Spleen (tissue), 7 donors: ENCODE measurements around the gene FXYD4.
"Not testable (repeated sequence)": the region's sequence is repeated elsewhere in the genome, so short reads cannot be mapped to it uniquely, and the experiment has no call there.

Experiments
- POLR2A ChIP-seq, 3 donors: fragments of 450-650 bp; IDR thresholded peaks; one replicate each; pipeline ENCODE4 v1.5.1; 2017; ENCODE audit warnings: antibody characterized with exemption in 3 of 3, mild to moderate bottlenecking in 1 of 3
- POLR2AphosphoS5 ChIP-seq, 3 donors: sonication (generic); formaldehyde crosslinking; IDR thresholded peaks; one replicate each; pipeline ENCODE4 v1.5.1; 2017; ENCODE audit warnings: antibody characterized with exemption in 3 of 3
- TF ChIP-seq, protein P1 (sequence below), 11 experiments: fragments of 200-600 bp in 7 of 11; fragments of 450-650 bp in 4 of 11; sonication (generic) in 4 of 11; IDR thresholded peaks in 8 of 11; conservative IDR thresholded peaks in 3 of 11; 1 replicate in 7 of 11; 2 replicates in 4 of 11; pipeline versions ENCODE4 v1.4.0 to v1.8.0; 2016 to 2021; ENCODE audit warnings: antibody characterized with exemption in 11 of 11, inconsistent platforms in 4 of 11, mild to moderate bottlenecking in 1 of 11
- donor health status: DM: no; HTN: no; CAD: no; lungs with moderate emphysema.
- donor health status: DM: no; HTN: no; CAD: no.
- donor health status: DM: no; HTN: no; CAD: no.

- TF ChIP-seq, protein P1, sequence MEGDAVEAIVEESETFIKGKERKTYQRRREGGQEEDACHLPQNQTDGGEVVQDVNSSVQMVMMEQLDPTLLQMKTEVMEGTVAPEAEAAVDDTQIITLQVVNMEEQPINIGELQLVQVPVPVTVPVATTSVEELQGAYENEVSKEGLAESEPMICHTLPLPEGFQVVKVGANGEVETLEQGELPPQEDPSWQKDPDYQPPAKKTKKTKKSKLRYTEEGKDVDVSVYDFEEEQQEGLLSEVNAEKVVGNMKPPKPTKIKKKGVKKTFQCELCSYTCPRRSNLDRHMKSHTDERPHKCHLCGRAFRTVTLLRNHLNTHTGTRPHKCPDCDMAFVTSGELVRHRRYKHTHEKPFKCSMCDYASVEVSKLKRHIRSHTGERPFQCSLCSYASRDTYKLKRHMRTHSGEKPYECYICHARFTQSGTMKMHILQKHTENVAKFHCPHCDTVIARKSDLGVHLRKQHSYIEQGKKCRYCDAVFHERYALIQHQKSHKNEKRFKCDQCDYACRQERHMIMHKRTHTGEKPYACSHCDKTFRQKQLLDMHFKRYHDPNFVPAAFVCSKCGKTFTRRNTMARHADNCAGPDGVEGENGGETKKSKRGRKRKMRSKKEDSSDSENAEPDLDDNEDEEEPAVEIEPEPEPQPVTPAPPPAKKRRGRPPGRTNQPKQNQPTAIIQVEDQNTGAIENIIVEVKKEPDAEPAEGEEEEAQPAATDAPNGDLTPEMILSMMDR (IDR thresholded peaks at IDR 0.05 in 8 of 11, conservative IDR thresholded peaks at IDR 0.05 in 3 of 11): not testable (repeated sequence)
- TF ChIP-seq POLR2AphosphoS5, POLR2A (IDR thresholded peaks at IDR 0.05): not testable (repeated sequence)
These were observed 40.7 kb upstream of the FXYD4 start for GRCh38 chr10:43330824-43331127.
